ENCODE results near the gene HSPG2.

GRCh38 chr1:21914450-21914849, 22.7 kb downstream of the HSPG2 start:
- TF ChIP-seq CTCF (IDR thresholded peaks at IDR 0.05; ENCODE audit: poor library complexity) (no peak), EZH2 (IDR thresholded peaks at IDR 0.05; ENCODE audit: borderline replicate concordance) (no peak)
